Fibroblast of lung (primary cell): ENCODE data around the gene PDLIM7. TPM values are rescaled to one million over a fixed set of nuclear protein-coding genes. Genes with fewer than 3 reads are reported as not detected.

ENCODE experiments used
- DNase-seq, 2 donors: peaks; one replicate each; pipeline versions ENCODE4 v3.0.0 to v3.0.0-alpha.2; 2010; ENCODE audit warnings: low read depth in 2 of 2
- H2AFZ ChIP-seq: 2 replicates; pipeline ENCODE4 v1.5.1; 2012; ENCODE audit warnings: low read length, control low read depth, inconsistent platforms
- H3K27ac ChIP-seq: 2 replicates; pipeline ENCODE4 v1.5.1; 2011; ENCODE audit warnings: low read length, control low read depth; ENCODE audit not compliant: insufficient read depth
- H3K27me3 ChIP-seq: 2 replicates; pipeline ENCODE4 v1.5.1; 2011; ENCODE audit warnings: mild to moderate bottlenecking, low read length; ENCODE audit not compliant: control insufficient read depth, insufficient read depth
- H3K36me3 ChIP-seq: 2 replicates; pipeline ENCODE4 v1.5.1; 2011; ENCODE audit warnings: low read length; ENCODE audit not compliant: control insufficient read depth, insufficient read depth
- H3K4me1 ChIP-seq: 2 replicates; pipeline ENCODE4 v1.5.1; 2011; ENCODE audit warnings: low read length; ENCODE audit not compliant: control insufficient read depth, insufficient read depth; ENCODE audit errors: extremely low read depth
- H3K4me2 ChIP-seq: 2 replicates; pipeline ENCODE4 v1.5.1; 2011; ENCODE audit warnings: low read length, control low read depth; ENCODE audit not compliant: insufficient read depth; ENCODE audit errors: extremely low read depth
- H3K4me3 ChIP-seq, 4 experiments: fragments of 200-600 bp in 1 of 4; sonication (generic) in 1 of 4; replicated peaks in 1 of 4; 2 replicates each; pipeline ENCODE4 v1.5.1; 2011 to 2016; ENCODE audit warnings: low read length in 4 of 4, low read depth in 3 of 4, mild to moderate bottlenecking in 3 of 4, control low read depth in 2 of 4, inconsistent platforms in 1 of 4, mixed read lengths in 1 of 4; ENCODE audit not compliant: insufficient read depth in 1 of 4; ENCODE audit errors: control extremely low read depth in 1 of 4
- H3K79me2 ChIP-seq: 2 replicates; pipeline ENCODE4 v1.5.1; 2012; ENCODE audit warnings: mild to moderate bottlenecking, low read length, inconsistent platforms; ENCODE audit not compliant: control insufficient read depth, insufficient read depth
- H3K9ac ChIP-seq: 2 replicates; pipeline ENCODE4 v1.5.1; 2011; ENCODE audit warnings: mild to moderate bottlenecking, low read length, control low read depth; ENCODE audit not compliant: insufficient read depth
- H3K9me3 ChIP-seq: 2 replicates; pipeline ENCODE4 v1.5.1; 2012; ENCODE audit warnings: low read depth, low read length; ENCODE audit not compliant: control insufficient read depth, insufficient read depth
- H4K20me1 ChIP-seq: 2 replicates; pipeline ENCODE4 v1.5.1; 2011; ENCODE audit warnings: low read length; ENCODE audit not compliant: control insufficient read depth, insufficient read depth; ENCODE audit errors: extremely low read depth
- EZH2 ChIP-seq: IDR thresholded peaks from 2 replicates; pipeline ENCODE4 v1.5.1; 2012; ENCODE audit warnings: low read length, control low read depth, mild to moderate bottlenecking; ENCODE audit errors: missing control alignments
- polyA plus RNA-seq, 2 donors: library from polyadenylated mRNA; depleted of rRNA in 1 of 2; stranded (reverse) in 1 of 2; unstranded in 1 of 2; fragments of >200 nt; gene quantifications; 2 replicates each; pipeline ENCODE4 v1.2.1, GENCODE V29; 2011 to 2012; ENCODE audit warnings: missing spikeins in 1 of 2
- total RNA-seq: library from RNA; depleted of rRNA; stranded (reverse); fragments of >200 nt; gene quantifications from 2 replicates; pipeline ENCODE4 v1.2.1, GENCODE V29; 2014
- TF ChIP-seq, protein P1 (sequence below), 2 donors: IDR thresholded peaks in 1 of 2; conservative IDR thresholded peaks in 1 of 2; 1 replicate in 1 of 2; 2 replicates in 1 of 2; pipeline ENCODE4 v1.5.1; 2011 to 2012; ENCODE audit warnings: low read length in 2 of 2, control low read depth in 1 of 2, inconsistent platforms in 1 of 2, low read depth in 1 of 2, mild to moderate bottlenecking in 1 of 2

The PDLIM7 gene
- total and polyA plus RNA-seq, 2 donors (not counting 1 experiment from before 2014, with no cell fraction given), result 65.2 to 245 TPM

DNA sequence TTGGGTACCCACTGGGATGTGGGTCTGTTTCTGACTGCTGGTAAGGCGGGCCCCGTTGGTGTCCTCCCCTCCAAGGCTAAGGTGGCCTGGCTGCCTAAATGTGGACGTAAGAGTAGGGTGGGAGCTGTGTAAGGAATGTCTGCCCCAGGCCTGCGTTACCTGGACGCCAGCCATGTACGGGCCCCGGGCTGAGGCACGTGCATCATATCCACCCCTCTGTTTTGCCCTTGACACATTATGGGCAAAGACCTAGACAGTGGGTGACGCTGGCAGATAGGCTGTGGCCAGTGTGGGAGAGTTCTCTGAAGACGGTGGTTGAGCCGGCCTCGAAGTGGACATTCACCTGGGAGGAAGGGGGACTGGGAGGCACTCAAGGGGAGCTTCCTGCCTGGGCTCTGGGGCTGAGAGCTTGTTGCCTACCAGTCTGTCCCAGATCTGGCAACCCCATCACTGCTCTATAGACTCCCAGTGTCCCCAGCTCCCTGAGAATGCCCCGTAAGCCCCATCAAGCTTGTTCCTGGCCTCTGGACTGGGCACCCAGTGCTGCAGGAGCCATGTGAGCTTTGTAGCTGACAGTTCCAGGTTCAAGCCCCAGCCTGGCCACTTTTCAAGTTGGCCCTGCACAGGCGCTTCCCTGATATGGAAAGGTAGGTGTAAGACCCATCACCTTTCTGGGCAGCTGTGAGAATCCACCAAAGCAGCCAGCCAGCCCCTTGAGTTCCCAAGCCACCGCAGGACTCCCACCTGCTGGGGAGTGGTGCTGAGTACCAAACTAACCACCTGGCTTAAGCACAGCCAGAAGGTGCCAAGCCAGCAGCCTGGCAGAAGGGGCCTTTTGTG, 54.0 kb downstream of the PDLIM7 start:
- Histone ChIP-seq H2AFZ (no peak overlapping the region), H3K36me3 (peaks cover 5% of the 10 kb centered on the region), H3K9ac (no peak overlapping the region), H3K27ac (no peak overlapping the region), H3K27me3 (no peaks in the 10 kb centered on the region), H3K4me1 (peaks cover 7% of the 10 kb centered on the region), H4K20me1 (no peaks in the 10 kb centered on the region), H3K4me3 (no peak overlapping the region), H3K9me3 (no peaks in the 10 kb centered on the region), H3K4me2 (no peak overlapping the region), H3K79me2 (no peaks in the 10 kb centered on the region)
- TF ChIP-seq EZH2, result no peak
- TF ChIP-seq, protein P1, sequence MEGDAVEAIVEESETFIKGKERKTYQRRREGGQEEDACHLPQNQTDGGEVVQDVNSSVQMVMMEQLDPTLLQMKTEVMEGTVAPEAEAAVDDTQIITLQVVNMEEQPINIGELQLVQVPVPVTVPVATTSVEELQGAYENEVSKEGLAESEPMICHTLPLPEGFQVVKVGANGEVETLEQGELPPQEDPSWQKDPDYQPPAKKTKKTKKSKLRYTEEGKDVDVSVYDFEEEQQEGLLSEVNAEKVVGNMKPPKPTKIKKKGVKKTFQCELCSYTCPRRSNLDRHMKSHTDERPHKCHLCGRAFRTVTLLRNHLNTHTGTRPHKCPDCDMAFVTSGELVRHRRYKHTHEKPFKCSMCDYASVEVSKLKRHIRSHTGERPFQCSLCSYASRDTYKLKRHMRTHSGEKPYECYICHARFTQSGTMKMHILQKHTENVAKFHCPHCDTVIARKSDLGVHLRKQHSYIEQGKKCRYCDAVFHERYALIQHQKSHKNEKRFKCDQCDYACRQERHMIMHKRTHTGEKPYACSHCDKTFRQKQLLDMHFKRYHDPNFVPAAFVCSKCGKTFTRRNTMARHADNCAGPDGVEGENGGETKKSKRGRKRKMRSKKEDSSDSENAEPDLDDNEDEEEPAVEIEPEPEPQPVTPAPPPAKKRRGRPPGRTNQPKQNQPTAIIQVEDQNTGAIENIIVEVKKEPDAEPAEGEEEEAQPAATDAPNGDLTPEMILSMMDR (conservative IDR thresholded peaks at IDR 0.05 in 1 of 2, IDR thresholded peaks at IDR 0.05 in 1 of 2; ENCODE audit: low read depth in 1 of 2, low read length in 2 of 2), result no peak
- no peak for DNase-seq

DNA sequence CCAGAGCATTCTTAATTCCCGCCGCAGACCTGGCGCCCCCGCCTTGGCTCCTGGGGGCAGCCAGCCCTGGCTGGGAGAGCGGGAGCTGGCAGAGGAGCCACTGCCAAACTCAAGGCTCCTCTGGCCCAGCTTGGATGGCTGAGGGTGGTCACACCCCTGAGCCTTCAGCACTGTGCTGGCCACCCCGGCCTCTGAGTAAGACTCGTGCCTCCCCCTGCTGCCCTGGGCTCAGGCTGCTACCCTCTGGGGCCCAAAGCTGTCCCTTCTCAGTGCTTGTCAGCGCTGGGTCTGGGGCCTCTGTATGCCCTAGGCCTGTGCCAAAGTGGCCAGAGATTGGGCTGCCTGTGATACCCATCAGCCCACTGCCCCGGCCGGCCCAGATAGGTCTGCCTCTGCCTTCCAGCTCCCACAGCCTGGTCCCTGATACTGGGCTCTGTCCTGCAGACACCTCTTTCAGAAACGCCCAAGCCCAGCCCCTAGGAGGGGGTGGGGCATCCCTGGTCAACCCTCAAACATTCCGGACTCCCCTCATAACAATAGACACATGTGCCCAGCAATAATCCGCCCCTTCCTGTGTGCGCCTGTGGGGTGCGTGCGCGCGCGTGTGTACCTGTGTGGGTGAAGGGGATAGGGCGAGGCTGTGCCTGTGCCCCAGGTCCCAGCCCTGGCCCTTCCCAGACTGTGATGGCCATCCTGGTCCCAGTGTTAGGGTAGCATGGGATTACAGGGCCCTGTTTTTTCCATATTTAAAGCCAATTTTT, 55.2 kb downstream of the PDLIM7 start:
- DNase-seq, result no peak
- Histone ChIP-seq H3K4me2 (no peak overlapping the region), H3K9ac (no peak overlapping the region), H3K4me3 (no peak overlapping the region), H2AFZ (no peak overlapping the region), H4K20me1 (no peaks in the 10 kb centered on the region), H3K9me3 (no peaks in the 10 kb centered on the region), H3K27ac (no peak overlapping the region), H3K4me1 (peaks cover 4% of the 10 kb centered on the region), H3K27me3 (no peaks in the 10 kb centered on the region), H3K79me2 (no peaks in the 10 kb centered on the region), H3K36me3 (peaks cover 5% of the 10 kb centered on the region)
- TF ChIP-seq, protein P1 (conservative IDR thresholded peaks at IDR 0.05 in 1 of 2, IDR thresholded peaks at IDR 0.05 in 1 of 2; ENCODE audit: low read depth in 1 of 2, low read length in 2 of 2), result no peak
- TF ChIP-seq EZH2, result no peak

DNA sequence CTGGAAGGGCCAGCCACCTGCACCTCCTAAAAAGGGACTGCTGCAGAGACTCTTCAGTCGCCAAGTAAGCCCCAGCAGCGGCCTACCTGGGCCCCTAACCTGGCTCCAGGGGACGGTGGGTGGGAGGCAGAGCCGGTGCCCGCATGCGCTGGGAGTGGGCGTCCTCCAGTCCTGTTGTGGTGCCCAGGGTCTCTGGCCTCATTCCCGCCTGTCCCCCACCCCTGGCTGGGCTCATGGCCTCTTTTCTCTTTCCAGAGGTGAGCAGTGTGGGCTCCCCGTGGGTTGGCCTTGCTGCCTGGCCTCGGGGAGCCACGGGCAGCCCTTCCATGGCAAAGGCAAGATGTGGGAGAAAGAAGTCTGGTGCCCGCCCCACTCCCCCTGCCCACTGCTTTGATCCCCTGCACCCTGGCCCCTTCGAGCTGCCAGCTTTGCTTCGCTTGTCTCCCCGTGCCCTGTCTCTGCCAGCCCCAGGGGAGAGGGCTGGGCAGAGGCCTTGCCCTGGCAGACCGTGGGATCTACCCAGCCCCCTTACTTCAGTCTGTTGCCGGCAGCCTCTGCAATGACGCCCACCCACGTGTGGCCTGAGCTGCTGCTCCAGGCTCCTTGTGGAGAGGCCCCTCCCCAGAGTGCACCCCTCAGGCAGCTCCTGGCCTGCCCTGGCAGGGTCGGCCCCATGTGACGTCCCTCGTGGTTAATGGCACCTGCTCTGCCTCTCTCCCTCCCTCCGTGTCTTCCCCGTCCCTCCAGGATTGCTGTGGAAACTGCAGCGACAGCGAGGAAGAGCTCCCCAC, 56.2 kb downstream of the PDLIM7 start:
- Histone ChIP-seq H3K27me3 (no peaks in the 10 kb centered on the region), H3K4me1 (peaks cover 3% of the 10 kb centered on the region), H3K27ac (no peak overlapping the region), H3K9ac (no peak overlapping the region), H3K4me2 (no peak overlapping the region), H3K79me2 (no peaks in the 10 kb centered on the region), H3K9me3 (no peaks in the 10 kb centered on the region), H2AFZ (no peak overlapping the region), H4K20me1 (no peaks in the 10 kb centered on the region), H3K4me3 (no peak overlapping the region), H3K36me3 (peaks cover 5% of the 10 kb centered on the region)
- DNase-seq, result no peak
- TF ChIP-seq EZH2, result no peak
- TF ChIP-seq, protein P1 (conservative IDR thresholded peaks at IDR 0.05 in 1 of 2, IDR thresholded peaks at IDR 0.05 in 1 of 2; ENCODE audit: low read depth in 1 of 2, low read length in 2 of 2), result no peak
